GM23338 (cell line): Measurements from ENCODE around the gene SLC2A1. TPM values are rescaled to one million over a fixed set of nuclear protein-coding genes. Genes with fewer than 3 reads are reported as not detected.

ENCODE experiments used
- ATAC-seq: fragments of 200-7000 bp; cut with Tn5 transposase; 3 replicates; pipeline ENCODE4 v1.9.1; 2020
- DNase-seq: peaks from one replicate; pipeline ENCODE4 v3.0.0-alpha.2; 2015; ENCODE audit warnings: low spot score
- H2AFZ ChIP-seq: fragments of 200-600 bp; sonication (generic); 2 replicates; pipeline ENCODE4 v1.8.0; 2016; ENCODE audit warnings: antibody characterized with exemption, mild to moderate bottlenecking, moderate library complexity
- H3F3A ChIP-seq: fragments of 200-600 bp; sonication (generic); replicated peaks from 2 replicates; pipeline ENCODE4 v1.8.0; 2017; ENCODE audit warnings: antibody characterized with exemption, mixed run types, low read depth
- H3K27ac ChIP-seq: fragments of 200-600 bp; sonication (generic); 2 replicates; pipeline ENCODE4 v1.6.1; 2016; ENCODE audit warnings: low read depth
- H3K27me3 ChIP-seq: fragments of 200-600 bp; sonication (generic); 2 replicates; pipeline ENCODE4 v1.8.0; 2016; ENCODE audit warnings: mild to moderate bottlenecking, mixed run types, moderate library complexity; ENCODE audit not compliant: insufficient read depth
- H3K36me3 ChIP-seq: fragments of 200-600 bp; sonication (generic); 2 replicates; pipeline ENCODE4 v1.8.0; 2016; ENCODE audit warnings: mild to moderate bottlenecking; ENCODE audit not compliant: insufficient read depth
- H3K4me1 ChIP-seq: fragments of 200-600 bp; sonication (generic); 2 replicates; pipeline ENCODE4 v1.8.0; 2016; ENCODE audit warnings: mild to moderate bottlenecking, moderate library complexity; ENCODE audit not compliant: insufficient read depth
- H3K4me2 ChIP-seq: fragments of 200-600 bp; sonication (generic); 2 replicates; pipeline ENCODE4 v1.7.1; 2017; ENCODE audit warnings: mixed run types
- H3K4me3 ChIP-seq: fragments of 200-600 bp; sonication (generic); 2 replicates; pipeline ENCODE4 v1.6.1; 2016; ENCODE audit warnings: mixed run types
- H3K79me2 ChIP-seq: fragments of 200-600 bp; sonication (generic); replicated peaks from 2 replicates; pipeline ENCODE4 v1.8.0; 2017; ENCODE audit warnings: mild to moderate bottlenecking; ENCODE audit not compliant: insufficient read depth
- H3K9me2 ChIP-seq: fragments of 200-600 bp; sonication (generic); 2 replicates; pipeline ENCODE4 v1.8.0; 2017; ENCODE audit not compliant: insufficient read depth
- H4K20me1 ChIP-seq: fragments of 200-600 bp; sonication (generic); replicated peaks from 2 replicates; pipeline ENCODE4 v1.8.0; 2017; ENCODE audit warnings: mild to moderate bottlenecking; ENCODE audit not compliant: insufficient read depth
- H3K27ac Mint-ChIP-seq: 2 replicates; pipeline ENCODE4 v1.8.0; 2020; ENCODE audit warnings: inconsistent platforms, mild to moderate bottlenecking, moderate library complexity, mixed read lengths
- H3K27me3 Mint-ChIP-seq: 3 replicates; pipeline ENCODE4 v1.8.0; 2022; ENCODE audit warnings: low read depth, mild to moderate bottlenecking, moderate library complexity, mixed read lengths, inconsistent platforms; ENCODE audit not compliant: insufficient read depth, poor library complexity
- H3K36me3 Mint-ChIP-seq: 3 replicates; pipeline ENCODE4 v1.8.0; 2021; ENCODE audit warnings: low read depth, mild to moderate bottlenecking, inconsistent platforms, moderate library complexity, mixed read lengths
- H3K4me1 Mint-ChIP-seq: 3 replicates; pipeline ENCODE4 v1.8.0; 2020; ENCODE audit warnings: mild to moderate bottlenecking, inconsistent platforms, mixed read lengths
- H3K4me3 Mint-ChIP-seq: 3 replicates; pipeline ENCODE4 v1.8.0; 2021; ENCODE audit warnings: moderate library complexity, mild to moderate bottlenecking, inconsistent platforms, mixed read lengths
- H3K9me3 Mint-ChIP-seq: 3 replicates; pipeline ENCODE4 v1.8.0; 2020; ENCODE audit warnings: moderate library complexity, mild to moderate bottlenecking, inconsistent platforms, mixed read lengths
- CREB1 ChIP-seq: fragments of 250-450 bp; sonication (Bioruptor Pico); IDR thresholded peaks from 2 replicates; pipeline ENCODE4 v1.5.0; 2020; ENCODE audit warnings: low read depth, mild to moderate bottlenecking, moderate library complexity
- CTCF ChIP-seq, 2 experiments: fragments of 200-600 bp in 1 of 2; sonication (generic) in 1 of 2; conservative IDR thresholded peaks; 2 replicates each; pipeline versions ENCODE4 v1.5.1 to v1.6.1; 2016 to 2017; ENCODE audit warnings: antibody characterized with exemption in 2 of 2, low read depth in 2 of 2, mild to moderate bottlenecking in 2 of 2, moderate library complexity in 1 of 2
- ETS1 ChIP-seq: IDR thresholded peaks from 2 replicates; pipeline ENCODE4 v1.6.1; 2016; ENCODE audit warnings: antibody characterized with exemption
- EZH2 ChIP-seq: fragments of 200-600 bp; sonication (generic); IDR thresholded peaks from one replicate; pipeline ENCODE4 v1.8.0; 2017; ENCODE audit warnings: antibody characterized with exemption, mild to moderate bottlenecking, low read depth; ENCODE audit not compliant: unreplicated experiment
- EZH2phosphoT487 ChIP-seq: fragments of 200-600 bp; sonication (generic); IDR thresholded peaks from one replicate; pipeline ENCODE4 v1.8.1; 2018; ENCODE audit warnings: antibody characterized with exemption; ENCODE audit not compliant: unreplicated experiment
- JUNB ChIP-seq: IDR thresholded peaks from one replicate; pipeline ENCODE4 v1.6.1; 2016; ENCODE audit warnings: antibody characterized with exemption; ENCODE audit not compliant: unreplicated experiment
- NANOG ChIP-seq: IDR thresholded peaks from 2 replicates; pipeline ENCODE4 v1.6.1; 2016; ENCODE audit warnings: antibody characterized with exemption, borderline replicate concordance
- POLR2AphosphoS5 ChIP-seq: IDR thresholded peaks from 2 replicates; pipeline ENCODE4 v1.6.1; 2016; ENCODE audit warnings: antibody characterized with exemption, low read depth
- STAT1 ChIP-seq: IDR thresholded peaks from one replicate; pipeline ENCODE4 v1.6.1; 2016; ENCODE audit warnings: antibody characterized with exemption; ENCODE audit not compliant: unreplicated experiment
- ZNF114 ChIP-seq: fragments of 250-450 bp; sonication (Bioruptor Pico); IDR thresholded peaks from 2 replicates; pipeline ENCODE4 v1.5.0; 2020; ENCODE audit warnings: mild to moderate bottlenecking, moderate library complexity
- ZNF331 ChIP-seq: fragments of 250-450 bp; sonication (Bioruptor Pico); IDR thresholded peaks from 2 replicates; pipeline ENCODE4 v1.5.0; 2020; ENCODE audit warnings: low read depth, mild to moderate bottlenecking, moderate library complexity
- ZNF462 ChIP-seq: fragments of 250-450 bp; sonication (Bioruptor Pico); IDR thresholded peaks from 2 replicates; pipeline ENCODE4 v1.5.0; 2020; ENCODE audit warnings: mild to moderate bottlenecking, moderate library complexity
- polyA plus RNA-seq: library from polyadenylated mRNA; unstranded; fragments of >200 nt; fragmentation: Nextera tagmentation; extraction: Ambion mirVana; gene quantifications from 2 replicates; pipeline ENCODE4 v1.2.1, GENCODE V29; 2016
- total RNA-seq: library from RNA; depleted of rRNA; stranded (reverse); fragments of >200 nt; shearing (Covaris generic); gene quantifications from 2 replicates; pipeline ENCODE4 v1.2.3, GENCODE V29; 2014
- TF ChIP-seq, protein P1 (sequence below): IDR thresholded peaks from one replicate; pipeline ENCODE4 v1.6.1; 2018; ENCODE audit warnings: antibody characterized with exemption; ENCODE audit not compliant: unreplicated experiment

SLC2A1 gene
- total and polyA plus RNA-seq, 2 experiments from 2014 or later = 66.1 to 305 TPM

DNA sequence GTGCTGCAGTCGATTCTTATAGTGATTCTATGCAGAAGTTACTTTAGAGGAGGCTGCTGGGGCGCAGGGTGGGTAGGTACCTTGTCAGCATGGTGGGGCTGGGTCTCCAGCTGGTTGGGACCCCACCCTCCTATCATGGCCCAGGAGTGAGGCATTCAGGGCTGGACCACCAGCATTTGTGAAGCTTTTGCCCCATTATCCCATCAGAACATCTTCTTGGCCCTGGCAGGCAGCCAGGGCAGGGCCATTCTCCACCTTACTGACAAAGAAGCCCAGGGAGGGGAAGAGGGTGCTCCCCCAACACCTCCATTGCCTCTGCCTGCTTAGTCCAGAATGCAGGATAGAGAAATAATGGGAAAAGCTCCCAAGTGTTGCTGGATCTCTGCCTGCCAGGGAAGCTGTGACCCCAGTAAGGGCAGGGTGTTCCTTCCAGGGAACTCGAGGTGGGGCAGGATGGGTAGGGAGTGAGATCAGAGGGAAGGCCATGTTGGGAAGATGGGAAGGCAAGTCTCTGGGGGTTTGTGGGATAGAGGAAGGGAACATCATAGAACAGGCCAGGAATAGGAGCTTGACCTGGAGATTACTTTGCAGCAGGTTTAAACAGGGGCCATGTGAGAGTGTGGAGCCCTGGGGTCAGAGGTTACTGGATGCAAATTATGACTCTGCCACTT lies 16.2 kb upstream of the SLC2A1 start:
- Histone ChIP-seq H3F3A (peaks cover 4% of the 10 kb centered on the region; the same call in 1 of the 2 replicates), H3K4me1 (peaks cover 17% of the 10 kb centered on the region), H3K4me3 (no peak overlapping the region), H3K27ac (no peak overlapping the region), H2AFZ (no peak overlapping the region), H3K27me3 (no peaks in the 10 kb centered on the region), H3K4me2 (no peak overlapping the region), H3K36me3 (peaks cover 7% of the 10 kb centered on the region; the same call in 1 of the 2 replicates), H3K9me2 (no peaks in the 10 kb centered on the region; the same call in 1 of the 2 replicates), H3K79me2 (no peaks in the 10 kb centered on the region), H4K20me1 (no peaks in the 10 kb centered on the region)
- no peak overlapping the region for H3K4me3 Mint-ChIP-seq
- no peak for ATAC-seq
- H3K36me3 Mint-ChIP-seq = peaks cover 68% of the 10 kb centered on the region
- peaks cover 29% of the 10 kb centered on the region for H3K4me1 Mint-ChIP-seq
- no peaks in the 10 kb centered on the region for H3K9me3 Mint-ChIP-seq
- peaks cover 6% of the 10 kb centered on the region for H3K27me3 Mint-ChIP-seq
- no peak for TF ChIP-seq POLR2AphosphoS5
- no peak for TF ChIP-seq EZH2
- no peak for TF ChIP-seq ETS1
- TF ChIP-seq EZH2phosphoT487 = no peak
- TF ChIP-seq CTCF (conservative IDR thresholded peaks at IDR 0.05; ENCODE audit: low read depth in 2 of 2) = no peak
- no peak for TF ChIP-seq STAT1
- TF ChIP-seq ZNF114 (CRISPR knock-in tag) = no peak
- TF ChIP-seq ZNF462 (CRISPR knock-in tag) = no peak
- no peak for TF ChIP-seq JUNB
- no peak for TF ChIP-seq ZNF331 (CRISPR knock-in tag)
- TF ChIP-seq CREB1 (CRISPR knock-in tag) = no peak
- TF ChIP-seq, protein P1, sequence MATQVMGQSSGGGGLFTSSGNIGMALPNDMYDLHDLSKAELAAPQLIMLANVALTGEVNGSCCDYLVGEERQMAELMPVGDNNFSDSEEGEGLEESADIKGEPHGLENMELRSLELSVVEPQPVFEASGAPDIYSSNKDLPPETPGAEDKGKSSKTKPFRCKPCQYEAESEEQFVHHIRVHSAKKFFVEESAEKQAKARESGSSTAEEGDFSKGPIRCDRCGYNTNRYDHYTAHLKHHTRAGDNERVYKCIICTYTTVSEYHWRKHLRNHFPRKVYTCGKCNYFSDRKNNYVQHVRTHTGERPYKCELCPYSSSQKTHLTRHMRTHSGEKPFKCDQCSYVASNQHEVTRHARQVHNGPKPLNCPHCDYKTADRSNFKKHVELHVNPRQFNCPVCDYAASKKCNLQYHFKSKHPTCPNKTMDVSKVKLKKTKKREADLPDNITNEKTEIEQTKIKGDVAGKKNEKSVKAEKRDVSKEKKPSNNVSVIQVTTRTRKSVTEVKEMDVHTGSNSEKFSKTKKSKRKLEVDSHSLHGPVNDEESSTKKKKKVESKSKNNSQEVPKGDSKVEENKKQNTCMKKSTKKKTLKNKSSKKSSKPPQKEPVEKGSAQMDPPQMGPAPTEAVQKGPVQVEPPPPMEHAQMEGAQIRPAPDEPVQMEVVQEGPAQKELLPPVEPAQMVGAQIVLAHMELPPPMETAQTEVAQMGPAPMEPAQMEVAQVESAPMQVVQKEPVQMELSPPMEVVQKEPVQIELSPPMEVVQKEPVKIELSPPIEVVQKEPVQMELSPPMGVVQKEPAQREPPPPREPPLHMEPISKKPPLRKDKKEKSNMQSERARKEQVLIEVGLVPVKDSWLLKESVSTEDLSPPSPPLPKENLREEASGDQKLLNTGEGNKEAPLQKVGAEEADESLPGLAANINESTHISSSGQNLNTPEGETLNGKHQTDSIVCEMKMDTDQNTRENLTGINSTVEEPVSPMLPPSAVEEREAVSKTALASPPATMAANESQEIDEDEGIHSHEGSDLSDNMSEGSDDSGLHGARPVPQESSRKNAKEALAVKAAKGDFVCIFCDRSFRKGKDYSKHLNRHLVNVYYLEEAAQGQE = no peak
- no peak for TF ChIP-seq NANOG
- H3K27ac Mint-ChIP-seq = no peak overlapping the region; the same call in 1 of the 2 replicates
- no peak for DNase-seq
